Osteoblast (primary cell): Measurements from ENCODE around the gene LCAT. TPM values are rescaled to one million over a fixed set of nuclear protein-coding genes. Genes with fewer than 3 reads are reported as not detected.

Source experiments
- DNase-seq: peaks from one replicate; pipeline ENCODE4 v3.0.0; 2011; ENCODE audit warnings: low spot score, mixed read lengths; ENCODE audit not compliant: insufficient read length; ENCODE audit errors: missing footprints
- H2AFZ ChIP-seq: 2 replicates; pipeline ENCODE4 v1.6.0; 2011; ENCODE audit warnings: mild to moderate bottlenecking, low read length
- H3K27ac ChIP-seq: 2 replicates; pipeline ENCODE4 v1.5.1; 2011; ENCODE audit warnings: mild to moderate bottlenecking, low read depth, low read length, moderate library complexity
- H3K27me3 ChIP-seq: 2 replicates; pipeline ENCODE4 v1.6.0; 2012; ENCODE audit warnings: mild to moderate bottlenecking, control low read depth, inconsistent platforms, low read length, moderate library complexity; ENCODE audit not compliant: insufficient read depth
- H3K36me3 ChIP-seq: 2 replicates; pipeline ENCODE4 v1.5.1; 2011; ENCODE audit warnings: mild to moderate bottlenecking, low read length, control low read depth, moderate library complexity; ENCODE audit not compliant: insufficient read depth
- H3K4me1 ChIP-seq: 2 replicates; pipeline ENCODE4 v1.5.1; 2011; ENCODE audit warnings: mild to moderate bottlenecking, low read length, control low read depth, moderate library complexity; ENCODE audit not compliant: insufficient read depth
- H3K4me2 ChIP-seq: 2 replicates; pipeline ENCODE4 v1.6.0; 2011; ENCODE audit warnings: mild to moderate bottlenecking, low read length; ENCODE audit not compliant: insufficient read depth
- H3K4me3 ChIP-seq: fragments of 200-600 bp; sonication (generic); 3 replicates; pipeline ENCODE4 v1.5.1; 2012; ENCODE audit warnings: mild to moderate bottlenecking, low read length, inconsistent platforms; ENCODE audit not compliant: insufficient read depth
- H3K79me2 ChIP-seq: 2 replicates; pipeline ENCODE4 v1.6.0; 2012; ENCODE audit warnings: mild to moderate bottlenecking, low read length, control low read depth, inconsistent platforms; ENCODE audit not compliant: insufficient read depth
- H3K9me3 ChIP-seq: 2 replicates; pipeline ENCODE4 v1.5.1; 2011; ENCODE audit warnings: low read depth, low read length, control low read depth
- H4K20me1 ChIP-seq: 2 replicates; pipeline ENCODE4 v1.6.0; 2012; ENCODE audit warnings: mild to moderate bottlenecking, low read length, control low read depth; ENCODE audit not compliant: insufficient read depth
- CTCF ChIP-seq: IDR thresholded peaks from 2 replicates; pipeline ENCODE4 v1.5.1; 2011; ENCODE audit warnings: mild to moderate bottlenecking, low read depth, low read length, moderate library complexity; ENCODE audit errors: extremely low read depth
- total RNA-seq: library from RNA; depleted of rRNA; stranded (reverse); fragments of >200 nt; gene quantifications from 2 replicates; pipeline ENCODE4 v1.2.3, GENCODE V29; 2012

LCAT gene
- total RNA-seq, 1 donor, result 6.9 TPM

DNA sequence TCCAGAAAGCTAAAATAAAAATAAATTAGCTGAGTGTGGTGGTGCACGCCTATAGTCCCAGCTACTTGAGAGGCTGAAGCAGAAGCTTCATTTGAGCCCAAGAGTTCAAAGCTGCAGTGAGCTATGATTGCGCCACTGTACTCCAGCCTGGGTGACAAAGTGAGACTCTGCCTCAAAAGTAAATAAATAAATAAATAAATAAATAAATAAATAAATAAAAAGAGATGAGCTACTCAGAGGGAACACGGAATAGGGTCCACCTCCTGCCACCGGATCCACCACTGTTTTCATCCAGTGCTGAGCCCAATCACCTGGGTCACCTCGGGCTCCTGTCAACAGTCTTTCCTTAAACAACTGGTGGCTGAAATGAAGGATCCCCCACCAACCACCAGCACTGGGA lies 43.0 kb upstream of the LCAT start:
- H3K4me1 ChIP-seq, result no peaks in the 10 kb centered on the region

GRCh38 chr16:67982011-67982696 lies 38.2 kb upstream of the LCAT start:
- no peaks in the 10 kb centered on the region for H3K9me3 ChIP-seq
- H3K79me2 ChIP-seq, result no peaks in the 10 kb centered on the region
- H3K4me3 ChIP-seq, result no peak overlapping the region
- H3K36me3 ChIP-seq, result no peaks in the 10 kb centered on the region
- no peak overlapping the region for H3K4me2 ChIP-seq
- DNase-seq, result no peak
- no peak overlapping the region for H2AFZ ChIP-seq
- H3K4me1 ChIP-seq, result no peaks in the 10 kb centered on the region
- TF ChIP-seq CTCF, result no peak
- H3K27me3 ChIP-seq, result no peaks in the 10 kb centered on the region
- no peak overlapping the region for H3K27ac ChIP-seq
- H4K20me1 ChIP-seq, result no peaks in the 10 kb centered on the region

More for the DNA sequence above, 43.0 kb upstream of the LCAT start:
- no peaks in the 10 kb centered on the region for H3K36me3 ChIP-seq
- H3K9me3 ChIP-seq, result no peaks in the 10 kb centered on the region
- no peaks in the 10 kb centered on the region for H3K79me2 ChIP-seq
- no peak for TF ChIP-seq CTCF
- H3K27ac ChIP-seq, result no peak overlapping the region
- H3K4me2 ChIP-seq, result no peak overlapping the region
- no peak overlapping the region for H3K4me3 ChIP-seq
- no peaks in the 10 kb centered on the region for H3K27me3 ChIP-seq
- peak; percentile 65 for DNase-seq
- H2AFZ ChIP-seq, result peak overlapping the region; percentile 92
- H4K20me1 ChIP-seq, result no peaks in the 10 kb centered on the region

DNA sequence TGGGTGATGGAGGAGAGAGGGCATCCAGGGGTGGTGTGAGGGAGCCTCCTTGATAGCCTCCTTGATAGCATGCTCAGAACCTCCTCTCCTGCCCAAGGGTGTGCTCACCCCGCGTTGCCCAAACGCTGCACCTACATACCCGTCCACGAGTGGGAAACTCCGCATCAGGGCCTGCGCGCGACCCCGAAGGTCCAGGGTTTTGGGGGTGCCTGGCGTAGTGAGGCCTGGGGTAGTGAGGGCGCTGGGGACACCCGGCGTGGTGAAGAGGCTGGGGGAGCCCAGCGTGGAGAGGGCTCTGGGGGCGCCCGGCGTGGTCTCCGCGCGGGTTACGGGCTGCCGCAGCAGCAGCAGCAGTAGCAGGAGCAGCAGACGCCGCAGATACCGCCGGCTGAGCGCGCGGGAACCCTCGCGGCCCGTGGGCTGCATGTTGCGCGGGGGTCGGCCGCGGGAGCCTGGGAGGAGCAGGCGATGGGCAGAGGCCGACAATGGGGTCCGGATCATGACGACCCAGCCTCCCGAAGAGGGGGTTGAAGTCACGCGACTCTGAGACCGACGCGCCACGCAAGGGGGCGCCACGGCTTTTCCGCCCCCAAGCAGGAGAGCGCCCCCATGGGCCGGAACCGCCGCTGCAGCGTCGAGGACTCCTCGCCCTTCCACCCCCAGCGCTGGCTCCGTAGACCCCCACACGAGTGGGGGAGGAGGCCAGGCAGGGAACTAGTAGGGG lies 36.2 kb upstream of the LCAT start, which contains the start of gene DPEP3:
TSS of gene DPEP3 (minus strand) at position 545 of the 724 bp plus-strand sequence. CDS start at position 426, 119 bp downstream.
- no peak within 1 kb of the TSS for H3K4me2 ChIP-seq
- H3K79me2 ChIP-seq, result no peaks in the 10 kb centered on the region
- H3K4me1 ChIP-seq, result no peaks in the 10 kb centered on the region
- no peaks in the 10 kb centered on the region for H3K27me3 ChIP-seq
- H3K4me3 ChIP-seq, result no peak within 1 kb of the TSS
- no peak for TF ChIP-seq CTCF
- no peaks in the 10 kb centered on the region for H3K36me3 ChIP-seq
- H2AFZ ChIP-seq, result no peak within 1 kb of the TSS
- H3K9me3 ChIP-seq, result no peaks in the 10 kb centered on the region
- no peaks in the 10 kb centered on the region for H4K20me1 ChIP-seq
- peak; percentile 55 for DNase-seq
- H3K27ac ChIP-seq, result no peak within 1 kb of the TSS
